Suppressor macrophage (primary cell): ENCODE measurements around the gene HNF1A.

Source experiments
- DNase-seq, 4 experiments: peaks; one replicate each; pipeline ENCODE4 v3.0.0-alpha.2; 2020 to 2022

Gene HNF1A

GRCh38 chr12:120988658-120989057 lies 10.3 kb downstream of the HNF1A start:
- DNase-seq = no peak

GRCh38 chr12:120989687-120990086 lies 11.3 kb downstream of the HNF1A start:
- DNase-seq = no peak

- DNase-seq = no peak
These were observed 12.2 kb downstream of the HNF1A start for GRCh38 chr12:120990487-120991055.

GRCh38 chr12:120991965-120992364 lies 13.6 kb downstream of the HNF1A start:
- DNase-seq = no peak

GRCh38 chr12:120992989-120993388 lies 14.6 kb downstream of the HNF1A start:
- no peak for DNase-seq

- DNase-seq = no peak
These were observed 15.2 kb downstream of the HNF1A start for GRCh38 chr12:120993496-120993895.

GRCh38 chr12:120994059-120994458 lies 15.7 kb downstream of the HNF1A start:
- no peak for DNase-seq

GRCh38 chr12:120994589-120995337 lies 16.4 kb downstream of the HNF1A start:
- no peak for DNase-seq

- DNase-seq = no peak
These were observed 17.9 kb downstream of the HNF1A start for GRCh38 chr12:120996133-120996746.

- no peak for DNase-seq
These were observed 19.1 kb downstream of the HNF1A start for GRCh38 chr12:120997448-120997847.

- DNase-seq = no peak
These were observed 20.1 kb downstream of the HNF1A start for GRCh38 chr12:120998435-120998834.

- no peak for DNase-seq
These were observed 21.1 kb downstream of the HNF1A start for GRCh38 chr12:120999191-121000120.

- no peak for DNase-seq
These were observed 22.2 kb downstream of the HNF1A start for GRCh38 chr12:121000530-121000929.

GRCh38 chr12:121001060-121001459 lies 22.7 kb downstream of the HNF1A start:
- DNase-seq = no peak

- no peak for DNase-seq
These were observed 23.6 kb downstream of the HNF1A start for GRCh38 chr12:121001841-121002483.

GRCh38 chr12:121003650-121004049 lies 25.3 kb downstream of the HNF1A start:
- DNase-seq = peak in 3 of 4 experiments; percentile 15 to 54 (median 20)

GRCh38 chr12:121004253-121004815 lies 26.0 kb downstream of the HNF1A start:
- DNase-seq = no peak

GRCh38 chr12:121005346-121005815 lies 27.0 kb downstream of the HNF1A start:
- peak; percentile 54 to 76 (median 68) for DNase-seq

GRCh38 chr12:121008347-121009098 lies 30.2 kb downstream of the HNF1A start:
- no peak for DNase-seq

GRCh38 chr12:121009741-121010140 lies 31.4 kb downstream of the HNF1A start:
- DNase-seq = peak in 2 of 4 experiments; percentile 13 to 30

- DNase-seq = no peak
These were observed 32.5 kb downstream of the HNF1A start for GRCh38 chr12:121010860-121011259.
